CD4-positive, alpha-beta T cell treated with Interleukin-10 for 1 hour (primary cell): ENCODE data around the gene AFF3.

Experiments
- DNase-seq: peaks from one replicate; pipeline ENCODE4 v3.0.0-alpha.2; 2020

The AFF3 gene

DNA sequence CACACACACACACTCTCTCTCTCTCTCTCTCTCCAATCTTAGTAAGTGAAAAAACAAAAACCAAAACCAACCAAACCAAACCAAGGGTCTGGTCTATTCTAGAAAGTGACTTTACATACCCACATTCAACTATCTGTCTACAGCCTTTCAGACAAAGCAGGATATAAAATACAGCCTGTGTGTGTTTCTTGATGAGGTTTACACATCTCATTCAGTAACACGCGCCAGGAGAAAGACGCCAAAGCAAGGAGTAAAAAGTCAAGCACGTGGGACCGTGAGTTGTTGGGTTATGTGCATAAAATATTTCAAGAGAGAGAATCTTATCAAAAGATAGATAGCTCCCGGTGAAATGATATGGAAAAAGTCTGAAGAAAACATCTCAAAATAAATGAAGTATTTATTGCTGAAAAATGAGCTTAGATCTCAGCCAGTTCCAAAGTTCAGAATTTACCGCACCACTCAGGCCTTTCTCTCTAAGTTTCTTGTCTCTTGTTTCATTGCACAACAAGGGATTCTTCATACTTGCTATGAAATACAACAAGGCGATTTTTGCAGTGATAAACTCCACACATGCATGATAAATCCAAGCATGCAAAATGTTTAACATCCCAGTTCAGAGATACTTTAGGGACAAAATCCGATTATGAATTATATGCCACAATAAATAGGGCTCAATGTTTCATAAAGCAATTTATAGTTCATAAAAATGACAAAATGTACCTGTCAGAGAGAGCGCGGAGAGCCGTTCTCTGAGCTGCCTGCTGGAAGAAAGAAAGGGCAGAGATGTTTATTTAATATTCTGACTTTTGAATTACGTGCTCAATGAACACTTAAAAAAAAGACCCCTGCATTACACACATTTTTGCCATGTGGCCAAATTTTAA, 493.2 kb downstream of the AFF3 start:
- DNase-seq = no peak

DNA sequence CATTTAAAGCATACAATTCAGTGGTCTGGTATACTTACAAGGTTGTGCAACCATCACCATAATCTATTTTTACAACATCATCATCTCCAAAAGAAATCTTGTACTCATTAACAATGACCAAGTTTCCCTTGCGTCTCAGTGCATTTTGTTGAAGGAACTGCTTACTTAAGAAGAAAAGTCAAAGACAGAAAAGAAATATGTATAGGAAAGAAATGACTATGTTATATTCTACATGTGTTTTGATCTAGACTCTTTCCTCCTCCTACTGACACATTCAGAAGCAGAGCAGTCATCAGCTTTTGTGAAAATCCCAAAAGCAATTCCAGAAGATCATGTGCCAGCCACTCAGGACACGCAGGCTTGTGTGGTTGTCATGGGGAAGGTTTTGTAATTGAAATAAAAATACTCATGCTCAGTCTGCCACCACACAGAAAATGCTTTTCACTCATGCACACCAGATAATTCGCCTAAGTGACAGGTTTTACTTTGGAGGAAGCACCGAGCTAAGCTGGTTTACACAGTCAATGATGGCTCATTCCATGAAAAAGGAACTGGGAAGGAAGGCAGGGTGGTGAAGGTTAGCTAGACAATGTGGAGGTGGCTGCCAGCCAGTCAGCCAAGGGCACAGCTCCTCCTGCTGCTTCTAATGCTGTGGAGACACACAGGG, 494.1 kb downstream of the AFF3 start:
- DNase-seq = no peak

DNA sequence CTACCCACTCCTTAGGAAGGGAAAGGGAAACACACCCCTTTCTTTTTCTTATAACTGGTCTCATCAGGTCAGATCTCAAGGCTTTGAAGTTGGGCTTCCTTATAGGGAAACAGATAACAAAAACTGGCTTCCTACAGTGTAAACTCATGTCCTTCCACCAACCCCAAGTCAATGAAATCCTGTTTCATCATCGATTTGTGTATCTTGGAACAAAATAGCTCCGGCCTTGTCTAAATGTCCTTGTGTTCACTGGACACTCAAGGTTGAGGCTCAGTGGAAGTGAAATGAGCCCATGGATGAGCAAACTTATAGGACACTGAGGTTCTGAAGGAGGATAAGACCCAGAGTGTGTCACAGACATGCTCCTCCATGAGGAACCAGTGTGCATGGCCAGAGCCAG, 496.4 kb downstream of the AFF3 start:
- no peak for DNase-seq

DNA sequence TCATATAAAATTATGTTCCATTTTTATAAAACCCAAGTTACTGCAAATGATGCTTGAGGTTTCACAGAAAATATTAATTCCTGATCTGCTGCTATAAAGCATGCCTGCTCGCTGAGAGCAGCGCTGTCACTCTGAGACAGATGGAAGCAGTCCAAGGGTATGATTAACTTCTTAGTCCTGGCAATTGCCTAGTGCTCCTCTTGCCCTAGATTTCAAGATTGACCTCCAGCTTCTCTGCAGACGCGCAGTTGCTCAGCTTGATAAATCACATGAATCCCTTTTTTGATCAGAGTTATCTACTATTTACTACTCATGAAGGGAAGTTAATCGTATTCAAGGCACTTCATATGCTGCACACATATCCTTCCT, 498.0 kb downstream of the AFF3 start:
- no peak for DNase-seq

DNA sequence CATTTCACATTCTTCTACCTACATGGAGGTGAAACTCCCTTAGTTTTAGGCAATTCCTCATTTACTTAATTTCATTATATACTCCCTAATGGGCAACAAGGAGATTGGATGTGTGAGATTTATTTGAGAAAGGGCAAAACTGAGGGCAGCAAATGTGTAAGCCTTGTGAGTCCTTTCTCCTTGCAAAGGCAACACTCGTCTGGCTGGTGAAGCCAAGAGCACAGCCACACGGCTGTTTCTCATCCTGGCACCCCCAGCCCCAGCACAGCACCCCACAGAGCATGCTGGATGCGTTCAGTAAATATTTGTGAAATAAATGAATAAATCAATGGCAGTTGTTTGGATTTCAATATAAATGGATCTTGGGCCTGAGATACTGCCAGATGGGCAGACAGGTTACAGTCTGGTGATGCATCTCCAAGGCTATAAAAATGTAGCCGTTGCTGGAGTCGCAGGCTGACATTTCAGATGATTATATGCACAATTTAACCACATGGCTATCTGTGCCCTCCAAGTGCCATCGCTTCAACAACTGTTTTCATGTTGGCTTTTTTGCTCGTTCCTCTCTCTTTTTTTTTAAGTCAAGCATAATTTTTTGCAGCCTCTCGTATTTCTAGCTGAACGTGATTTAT, 498.5 kb downstream of the AFF3 start:
- DNase-seq = no peak

DNA sequence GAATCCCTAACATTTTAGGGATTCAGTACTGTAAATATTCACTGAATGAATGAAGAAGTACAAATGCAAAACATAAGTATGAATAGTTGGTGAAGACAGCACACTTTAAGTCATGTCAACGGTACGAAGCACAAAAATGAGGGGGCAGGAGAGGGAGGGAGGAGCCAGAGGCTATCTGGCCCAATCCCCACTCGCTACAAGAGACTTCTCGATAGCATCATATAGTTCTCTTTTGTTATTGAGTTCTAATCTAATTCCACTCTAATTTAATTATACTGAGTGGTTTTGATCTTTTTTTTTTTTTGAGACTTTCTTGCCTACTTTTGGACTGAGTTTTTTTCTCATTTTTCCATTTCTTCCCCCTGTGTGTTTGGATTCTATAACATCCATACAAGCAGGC, 500.4 kb downstream of the AFF3 start:
- DNase-seq = no peak

DNA sequence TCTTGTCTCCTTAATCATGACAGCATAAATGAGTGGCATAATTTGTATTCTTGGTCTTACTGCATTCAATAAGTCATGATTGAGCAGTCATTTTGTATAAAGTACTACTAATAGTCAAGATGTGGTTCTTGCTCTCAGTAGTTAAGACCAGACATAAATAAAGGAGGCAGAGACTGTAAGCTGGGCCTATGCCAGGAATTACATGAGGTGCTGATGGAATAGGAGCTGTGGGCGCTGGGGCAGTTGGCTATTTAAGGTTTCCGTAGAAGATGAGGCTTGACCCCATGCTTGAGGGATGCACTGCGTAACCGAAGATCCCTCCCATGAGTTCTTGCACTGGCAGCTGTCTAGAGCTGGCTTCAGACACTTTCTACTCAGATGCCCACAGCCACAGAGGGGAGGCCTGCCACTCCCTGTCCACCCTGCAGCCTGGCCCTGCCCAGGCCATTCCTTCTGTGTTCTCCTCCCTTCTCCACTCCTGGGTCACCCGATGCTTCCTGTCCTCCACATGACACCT, 501.7 kb downstream of the AFF3 start:
- DNase-seq = no peak

DNA sequence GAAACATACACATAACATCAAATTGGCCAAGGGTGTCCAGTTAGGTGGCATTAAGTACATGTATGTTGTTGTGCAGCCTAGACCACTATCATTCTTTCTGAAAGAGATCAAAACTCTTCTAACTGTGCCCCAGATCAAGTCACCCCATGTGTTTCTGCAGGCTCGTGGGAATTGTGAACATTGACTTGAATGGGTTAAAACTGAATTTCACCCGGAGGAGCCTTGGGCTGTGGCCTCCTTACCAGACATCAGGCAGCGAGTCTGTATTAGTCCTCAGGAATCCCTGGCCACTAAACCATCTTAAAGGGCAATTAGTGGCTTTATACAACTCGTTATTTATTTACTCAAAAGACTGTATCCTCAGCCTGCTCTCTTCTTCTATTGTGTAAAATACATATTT, 503.6 kb downstream of the AFF3 start:
- no peak for DNase-seq

DNA sequence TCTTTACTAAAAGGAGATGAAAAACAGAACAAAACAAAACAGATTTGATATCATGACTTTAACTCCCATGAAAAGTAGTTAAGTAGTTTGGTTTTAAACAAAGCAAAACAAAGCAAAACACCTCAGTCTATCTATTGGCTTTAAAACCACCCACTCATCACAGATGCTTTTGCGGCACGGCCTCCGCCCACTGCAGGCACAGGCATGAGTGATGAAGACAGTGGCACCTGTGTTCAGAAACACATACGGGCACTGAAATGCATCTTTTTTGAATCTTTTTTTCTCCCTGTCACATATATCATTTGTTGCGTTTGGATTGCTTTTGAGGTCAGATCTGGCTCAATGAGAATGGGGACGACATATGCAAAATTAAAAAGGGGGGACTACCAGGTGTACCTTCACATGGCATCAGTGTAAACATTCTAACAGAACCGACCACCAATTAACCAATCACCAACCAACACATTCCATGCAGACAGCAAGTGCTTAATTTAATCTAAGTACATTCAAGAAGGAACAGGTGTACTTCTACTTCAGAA, 505.2 kb downstream of the AFF3 start:
- no peak for DNase-seq

DNA sequence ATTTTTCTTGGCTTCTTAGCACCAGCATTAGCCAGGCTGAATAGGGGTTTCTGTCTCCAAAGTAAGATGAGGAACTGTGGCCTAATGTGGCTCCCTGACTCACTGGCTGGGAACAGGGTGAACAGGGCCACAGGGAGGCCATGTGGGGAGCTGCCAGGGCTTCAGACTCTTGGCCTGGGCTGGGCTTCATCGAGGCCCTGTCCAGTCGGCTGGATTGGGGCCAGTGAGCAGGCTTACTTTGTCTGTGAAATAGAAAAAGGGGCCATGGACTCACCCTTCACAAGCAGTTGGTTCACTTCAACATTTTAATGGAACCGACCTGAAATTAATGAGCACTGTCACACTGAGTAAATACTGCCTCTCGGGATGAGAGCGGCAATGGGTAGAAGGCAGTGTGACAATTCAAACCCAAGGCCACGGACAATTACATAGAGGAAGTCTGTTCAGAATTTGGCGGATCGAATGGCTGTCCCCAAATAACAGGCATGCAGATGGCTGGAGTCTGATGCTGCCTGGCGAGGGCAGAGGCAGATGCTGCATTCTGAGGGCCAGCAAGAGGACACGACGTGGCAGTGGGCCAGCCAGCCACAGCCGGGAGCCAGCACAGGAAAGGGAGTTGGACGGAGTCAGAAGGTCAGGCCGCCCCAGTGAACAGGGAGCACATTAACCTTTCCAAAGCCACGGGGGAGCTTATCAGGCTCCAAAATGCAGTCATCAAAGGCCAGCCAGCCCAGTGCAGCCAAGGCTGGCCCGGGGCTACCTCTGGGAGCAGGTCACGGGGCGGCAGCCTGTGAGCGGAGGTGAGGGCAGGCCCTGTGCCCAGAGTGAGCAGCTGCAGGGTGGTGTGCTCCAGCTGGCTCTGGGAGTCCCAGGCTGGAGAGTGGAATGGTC, 506.0 kb downstream of the AFF3 start:
- no peak for DNase-seq

DNA sequence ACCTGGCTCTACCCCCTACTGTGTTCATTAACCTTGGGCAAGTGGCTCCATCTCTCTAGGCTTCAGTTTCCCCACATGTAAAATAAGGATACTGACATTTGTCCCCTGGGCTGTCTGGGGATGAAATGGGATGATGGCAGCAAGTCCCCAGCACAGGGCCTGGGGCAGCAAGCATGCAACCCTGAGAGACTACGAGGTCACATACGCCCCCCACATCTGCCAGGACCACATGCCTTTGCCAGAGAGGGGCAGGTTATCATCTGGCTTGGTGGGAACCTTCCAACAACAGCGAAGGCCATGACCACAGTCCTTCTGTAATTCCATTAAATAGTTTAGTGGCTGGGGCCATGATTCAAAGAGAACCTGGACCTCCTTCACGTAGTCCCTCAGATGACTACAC, 506.7 kb downstream of the AFF3 start:
- DNase-seq = no peak

DNA sequence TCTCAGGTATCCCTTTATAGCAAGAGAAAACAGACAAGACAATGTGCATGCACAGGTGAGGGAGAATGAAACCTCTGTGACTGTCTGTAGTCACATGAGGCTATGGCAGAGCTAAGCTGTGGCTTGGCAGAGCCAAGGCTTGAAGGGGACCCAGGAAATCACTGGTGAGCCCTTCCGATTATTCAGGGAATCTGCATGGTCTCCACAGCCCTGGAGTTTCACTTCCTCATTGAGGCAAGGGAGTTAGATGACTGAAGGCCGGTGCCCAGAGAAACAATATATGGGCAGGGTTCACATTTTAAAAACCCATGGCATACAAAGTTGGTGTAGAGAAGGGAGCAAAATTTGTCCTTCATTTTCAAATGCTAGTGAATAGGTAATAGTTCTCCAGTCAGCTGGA, 508.2 kb downstream of the AFF3 start:
- DNase-seq = no peak

DNA sequence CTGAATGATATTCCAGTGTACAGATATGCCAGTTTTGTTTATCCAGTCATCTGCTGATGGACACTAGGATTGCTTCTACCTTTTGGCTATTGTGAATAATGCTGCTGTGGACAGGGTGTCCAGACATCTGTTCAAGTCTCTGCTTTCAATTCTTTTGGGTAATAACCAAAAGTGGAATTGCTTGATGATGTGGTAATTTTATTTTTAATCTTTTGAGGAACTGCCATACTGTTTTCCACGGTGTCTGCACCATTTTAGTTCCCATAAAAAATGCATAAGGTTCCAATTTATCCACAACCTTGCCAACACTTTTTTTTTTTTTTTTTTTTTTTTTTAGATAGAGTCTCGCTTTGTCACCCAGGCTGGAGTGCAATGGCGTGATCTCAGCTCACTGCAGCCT, 510.7 kb downstream of the AFF3 start:
- DNase-seq = no peak

DNA sequence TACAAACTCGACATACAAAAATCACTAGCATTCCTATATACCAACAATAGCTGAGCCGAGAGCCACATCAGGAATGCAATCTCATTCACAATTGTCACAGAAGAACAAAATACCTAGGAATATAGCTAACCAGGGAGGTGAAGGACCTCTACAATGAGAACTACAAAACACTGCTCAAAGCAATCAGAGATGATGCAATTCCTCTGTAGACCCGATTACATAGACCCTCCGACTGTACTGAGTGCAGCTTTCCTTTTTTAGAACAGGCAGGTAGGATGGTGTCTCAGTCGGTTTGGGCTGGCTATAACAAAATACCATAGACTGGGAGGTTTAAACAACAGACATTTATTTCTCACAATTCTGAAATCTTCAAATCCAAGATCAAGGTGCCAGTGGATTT, 513.1 kb downstream of the AFF3 start:
- no peak for DNase-seq

DNA sequence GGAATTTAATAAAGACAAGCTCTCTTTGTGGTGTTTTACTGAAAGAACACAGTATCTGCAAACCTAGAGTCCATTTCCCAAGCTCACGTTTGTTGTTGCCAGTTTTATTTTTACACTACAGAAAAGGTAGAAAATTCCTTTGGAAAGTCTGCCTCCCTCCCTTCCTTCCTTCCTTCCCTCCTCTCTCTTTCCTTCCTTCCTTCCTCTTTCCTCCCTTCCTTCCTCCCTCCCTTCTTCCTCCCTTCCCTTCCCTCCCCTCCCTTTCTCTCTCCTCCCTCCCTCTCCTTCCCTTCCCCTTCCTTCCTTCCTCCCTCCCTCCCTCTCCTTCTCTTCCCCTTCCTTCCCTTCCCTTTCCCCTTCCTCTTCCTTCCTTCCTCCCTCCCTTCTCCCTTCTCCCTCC, 516.2 kb downstream of the AFF3 start:
- no peak for DNase-seq

DNA sequence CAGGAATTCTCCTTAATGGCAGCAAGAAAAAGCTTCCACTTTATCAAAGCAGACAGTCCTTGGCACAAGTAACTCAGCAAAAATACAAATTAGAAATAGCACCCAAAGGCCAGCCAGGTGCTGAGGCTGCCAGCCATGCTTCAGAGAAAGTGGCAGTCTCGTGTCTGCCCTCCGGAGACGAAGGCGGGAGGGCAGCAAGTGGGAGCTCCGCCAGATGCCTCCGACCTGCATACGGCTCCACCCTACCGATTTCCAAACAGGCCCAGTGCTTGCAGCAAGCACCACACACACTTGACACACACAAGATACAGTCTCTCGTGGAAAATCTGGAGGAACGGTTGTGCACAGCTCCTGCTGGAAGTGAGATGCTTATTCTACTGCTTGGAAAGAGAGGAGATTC, 517.7 kb downstream of the AFF3 start:
- no peak for DNase-seq

DNA sequence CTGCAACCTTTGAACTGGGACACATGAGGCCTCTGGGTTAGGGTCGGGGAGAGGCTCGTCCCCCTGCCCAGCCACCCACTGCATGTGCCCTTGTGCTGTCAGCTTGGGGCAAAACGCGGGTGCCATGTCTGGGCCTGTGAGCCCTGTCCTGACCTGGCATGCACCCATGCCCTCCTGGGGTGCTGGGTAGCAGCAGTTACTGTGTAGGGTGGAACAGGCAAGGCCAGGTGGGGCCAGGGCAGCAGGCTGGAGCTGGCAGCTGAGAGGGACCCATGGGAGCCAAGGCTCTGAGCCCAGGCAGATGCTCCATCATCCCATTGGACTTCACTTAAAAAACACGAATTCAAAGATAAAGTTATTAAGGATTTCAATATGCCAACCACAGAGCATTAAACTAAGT, 518.8 kb downstream of the AFF3 start:
- no peak for DNase-seq

DNA sequence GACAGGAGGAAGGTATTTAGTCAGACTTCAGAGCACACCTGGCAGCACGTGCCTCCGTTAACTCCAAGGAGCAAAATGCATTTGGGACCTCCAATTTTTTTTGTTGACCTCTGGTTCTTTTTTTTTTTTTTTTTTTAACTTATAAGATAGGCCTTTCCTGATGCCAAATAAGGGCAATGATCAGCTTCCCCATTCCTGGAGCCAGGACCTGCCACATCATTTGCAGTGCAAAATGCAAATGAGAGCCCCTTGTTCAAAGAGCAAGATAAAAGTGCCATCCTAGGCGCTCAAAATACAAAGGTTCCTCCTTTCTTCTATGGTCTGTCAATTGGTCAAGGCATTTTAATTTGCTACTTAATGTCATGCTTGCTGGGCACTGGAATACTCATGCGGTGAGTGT, 519.4 kb downstream of the AFF3 start:
- DNase-seq = no peak

DNA sequence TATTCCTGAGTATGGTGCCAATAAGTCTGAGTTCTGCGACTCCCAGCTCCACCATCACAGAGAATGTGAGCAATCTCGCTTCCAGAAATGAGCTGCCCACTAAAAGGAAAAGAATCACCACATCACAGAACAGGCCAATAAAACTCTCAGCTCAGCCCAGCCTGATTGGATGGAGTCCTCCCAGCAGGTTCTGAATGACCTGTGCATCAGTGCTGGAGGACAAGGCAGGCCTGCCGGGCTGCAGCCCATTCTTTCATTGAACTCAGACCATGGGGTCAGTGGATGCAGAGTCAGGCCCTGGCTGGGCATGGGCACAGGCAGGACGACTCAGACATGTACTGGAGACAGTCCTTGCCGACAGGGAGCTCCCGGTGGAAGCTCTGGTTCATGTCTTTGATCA, 519.9 kb downstream of the AFF3 start:
- DNase-seq = no peak

DNA sequence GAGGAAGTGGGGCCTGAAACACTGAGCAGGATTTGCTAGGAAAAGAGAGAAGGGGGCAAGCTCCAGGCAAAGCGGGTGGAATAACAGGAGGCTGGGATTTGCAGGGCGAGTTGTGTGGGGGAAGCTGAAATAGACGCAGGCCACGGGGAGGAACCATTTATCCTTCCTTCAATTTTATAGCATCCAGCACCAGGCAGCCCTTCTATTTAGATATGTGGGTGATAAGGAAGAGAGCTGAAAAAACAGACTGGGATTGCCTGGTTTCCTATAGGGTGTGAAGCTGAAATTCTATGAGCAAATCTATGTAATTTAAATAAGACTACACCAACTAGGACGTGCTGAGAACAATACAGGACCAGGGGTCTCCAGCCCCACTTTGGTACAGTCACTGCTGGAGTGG, 520.6 kb downstream of the AFF3 start:
- no peak for DNase-seq

DNA sequence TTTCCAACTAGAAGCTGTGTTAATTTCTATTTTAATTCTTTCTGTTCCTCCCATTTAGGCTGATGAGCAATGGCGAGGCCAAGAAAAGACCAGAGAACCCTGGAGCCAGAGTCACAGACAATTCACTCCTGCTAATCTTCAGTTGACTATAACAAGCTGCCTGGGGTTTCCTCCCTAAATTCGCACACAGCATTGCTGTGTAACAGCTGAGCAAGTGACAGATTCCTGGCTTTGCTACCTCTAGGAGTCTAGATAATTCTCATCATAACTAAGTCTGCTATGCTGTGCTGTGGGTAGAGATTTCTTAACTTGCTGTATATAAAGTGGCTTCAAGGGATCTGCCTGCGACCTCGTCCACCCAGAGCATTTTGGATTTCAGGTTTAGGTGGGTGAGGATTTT, 521.3 kb downstream of the AFF3 start:
- DNase-seq = no peak

DNA sequence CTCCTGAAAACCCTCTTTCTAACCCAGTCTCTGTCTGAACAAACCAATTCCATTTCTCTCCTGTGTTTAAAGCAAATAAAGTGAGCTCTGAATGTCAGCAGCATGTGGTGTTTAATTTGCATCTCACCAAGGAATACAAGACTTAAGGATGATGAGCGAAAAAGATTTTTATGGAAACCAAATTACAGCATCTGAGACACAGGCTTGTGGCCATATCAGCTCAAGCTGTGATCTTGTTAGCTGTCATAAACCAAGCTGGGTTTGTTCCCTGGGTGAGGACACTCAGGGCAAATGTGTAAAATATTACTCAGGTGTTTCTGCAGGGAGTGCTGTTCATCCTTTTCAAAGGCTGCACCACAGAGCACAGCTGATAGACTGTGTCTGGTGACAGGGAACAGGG, 523.2 kb downstream of the AFF3 start:
- no peak for DNase-seq
